GM19099 (cell line): Measurements from ENCODE around the gene SLC49A3.

Source experiments
- POLR2A ChIP-seq: IDR thresholded peaks from 3 replicates; pipeline ENCODE4 v1.6.1; 2011; ENCODE audit warnings: low read depth; ENCODE audit not compliant: insufficient read length; ENCODE audit errors: extremely low read depth

The SLC49A3 gene

DNA sequence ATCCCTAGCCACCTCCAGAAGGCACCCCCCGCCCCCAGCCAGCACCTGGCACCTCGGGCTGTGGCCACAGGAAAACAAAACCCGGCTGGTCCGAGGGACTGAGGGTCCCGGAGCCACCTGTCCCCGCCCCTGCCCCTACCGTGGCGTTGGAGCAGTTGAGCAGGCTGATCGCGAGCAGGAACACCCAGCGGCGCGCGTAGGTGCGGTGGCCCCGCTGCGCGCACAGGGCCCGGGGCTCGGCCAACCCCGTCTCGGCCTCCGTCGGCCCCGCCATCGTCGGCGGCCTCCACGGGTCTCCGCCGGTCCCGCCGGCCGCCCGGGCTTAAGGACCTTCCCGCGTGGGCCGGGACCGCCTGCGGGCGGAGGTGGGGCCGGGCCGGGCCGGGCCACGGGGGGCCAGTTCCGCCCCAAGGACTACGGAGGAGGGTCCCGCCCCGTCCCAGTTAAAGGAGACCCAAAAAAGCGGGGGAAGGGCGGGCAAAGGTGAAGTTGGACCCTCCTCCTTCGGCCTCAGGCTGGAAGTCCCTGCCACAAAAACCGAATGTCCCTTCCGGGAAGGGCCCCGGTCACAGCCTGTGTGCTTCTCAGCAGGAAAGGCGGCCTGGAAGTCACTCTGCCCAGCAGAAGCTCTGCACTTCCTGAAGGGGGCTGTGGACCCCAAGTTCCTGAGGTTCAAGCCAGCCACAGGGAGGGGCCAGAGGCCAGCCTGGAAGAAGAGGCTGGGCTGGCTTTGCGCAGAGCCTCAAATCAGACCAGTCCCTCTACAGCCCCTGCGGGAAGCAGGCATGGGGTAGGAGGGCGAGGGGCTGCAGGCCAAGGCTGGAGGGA is at the start of gene SLC49A3:
Gene SLC49A3 (minus strand): TSS at position 298 of the 828 bp plus-strand sequence. CDS start 24 bp downstream, at position 274.
- TF ChIP-seq POLR2A = peak; percentile 41

DNA sequence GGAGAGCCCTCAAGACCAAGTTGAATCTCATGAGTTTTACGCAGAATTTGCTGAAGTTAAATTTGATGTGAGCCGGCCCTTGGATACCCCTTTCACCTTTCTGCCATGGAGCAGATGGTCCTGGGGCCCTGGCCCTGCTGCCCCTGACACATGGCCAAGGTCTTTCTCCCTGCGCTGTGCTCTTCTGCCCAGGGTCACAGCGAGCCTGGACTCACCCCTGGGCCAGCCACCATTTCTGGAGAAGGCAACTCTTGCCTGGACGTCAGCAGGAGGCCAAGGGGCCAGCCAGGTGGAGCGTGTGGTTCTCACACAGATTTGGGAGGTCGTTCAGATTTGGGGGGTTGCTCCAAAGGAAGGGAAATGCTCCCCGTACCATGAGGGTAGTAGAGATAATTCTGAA is 46.6 kb upstream of the SLC49A3 start:
- TF ChIP-seq POLR2A = no peak

DNA sequence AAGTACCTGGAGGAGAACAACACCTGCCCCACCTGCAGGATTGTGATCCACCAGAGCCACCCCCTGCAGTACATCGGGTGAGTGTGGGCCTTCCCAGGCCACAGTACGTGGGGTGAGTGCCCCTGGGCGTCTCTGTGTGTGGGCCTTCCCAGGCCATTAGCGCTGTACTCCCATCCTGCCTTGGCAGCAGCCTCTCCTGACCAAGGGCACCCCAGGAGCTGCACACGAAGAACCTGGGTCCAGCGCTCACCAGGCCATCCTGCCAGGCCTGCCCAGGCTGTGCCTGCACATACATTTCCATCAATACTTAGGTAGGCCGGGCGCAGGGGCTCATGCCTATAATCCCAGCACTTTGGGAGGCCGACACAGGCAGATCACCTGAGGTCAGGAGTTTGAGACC is 46.0 kb upstream of the SLC49A3 start:
- TF ChIP-seq POLR2A = no peak

DNA sequence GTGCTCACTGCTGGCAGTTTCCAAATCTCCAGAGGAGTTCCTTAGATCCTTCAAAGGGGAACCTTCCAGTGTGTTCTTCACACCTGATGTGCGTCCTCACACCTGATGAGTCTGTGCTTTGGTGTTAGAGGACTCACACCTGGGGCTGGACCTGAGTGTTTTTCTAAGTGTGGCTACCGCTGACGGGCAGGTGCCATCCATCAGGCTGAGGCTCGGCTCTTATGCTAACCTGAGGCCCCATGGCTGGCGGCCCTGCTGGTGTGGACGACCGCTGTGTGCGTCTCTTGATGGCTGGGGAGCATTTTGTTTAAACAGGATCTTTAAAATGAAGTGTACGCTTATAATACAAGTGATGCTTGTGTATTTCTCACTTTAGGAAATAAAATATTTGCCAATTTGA is 45.1 kb upstream of the SLC49A3 start:
- no peak for TF ChIP-seq POLR2A

DNA sequence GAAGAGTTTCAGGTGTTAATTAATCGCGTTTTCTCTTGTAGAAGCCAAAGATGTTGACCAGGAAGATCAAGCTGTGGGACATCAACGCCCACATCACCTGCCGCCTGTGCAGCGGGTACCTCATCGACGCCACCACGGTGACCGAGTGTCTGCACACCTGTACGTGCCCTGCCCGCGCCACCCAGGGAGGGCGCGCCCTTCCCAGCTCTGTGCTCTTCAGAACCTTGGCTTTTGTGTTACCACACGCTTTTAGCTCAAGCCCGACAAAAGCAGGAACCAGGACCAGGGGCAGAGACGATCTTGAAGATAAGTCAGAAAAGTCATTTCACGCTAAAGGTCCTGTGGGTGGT is 44.7 kb upstream of the SLC49A3 start:
- TF ChIP-seq POLR2A = no peak

DNA sequence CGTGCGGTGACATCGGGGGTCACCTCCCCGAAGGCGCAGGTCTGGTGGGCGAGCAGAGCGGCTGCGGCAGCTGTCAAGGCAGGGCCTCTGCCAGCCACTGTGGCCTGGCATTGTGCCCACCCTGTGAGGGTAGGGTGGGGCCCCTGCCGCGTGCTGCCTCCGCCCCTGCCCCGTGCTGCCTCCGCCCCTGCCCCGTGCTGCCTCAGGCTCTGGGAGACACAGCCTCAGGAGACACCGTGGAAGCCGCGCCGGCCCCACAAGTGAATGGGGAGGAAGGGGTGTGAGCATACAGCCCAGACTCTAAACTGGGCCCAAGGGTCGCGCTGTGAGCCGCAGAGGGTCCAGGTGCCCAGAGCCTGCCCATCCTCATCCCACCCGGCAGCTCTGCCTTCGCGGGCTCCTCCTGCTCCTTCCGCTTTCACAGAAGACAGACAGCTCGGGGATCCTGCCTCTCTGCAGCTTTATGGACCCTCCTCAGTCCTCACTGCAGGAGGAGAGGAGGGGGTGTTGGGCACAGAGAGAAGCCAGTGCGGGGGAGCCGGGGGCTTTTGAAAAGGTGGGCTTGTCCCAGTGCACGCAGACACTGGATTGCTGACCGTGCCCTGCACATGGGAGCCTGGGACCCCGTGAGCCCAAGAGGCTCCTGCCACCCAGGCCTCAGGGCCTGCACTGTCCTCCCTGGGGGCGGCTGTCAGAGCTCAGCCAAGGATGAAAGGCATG is 44.1 kb upstream of the SLC49A3 start:
- TF ChIP-seq POLR2A = no peak

DNA sequence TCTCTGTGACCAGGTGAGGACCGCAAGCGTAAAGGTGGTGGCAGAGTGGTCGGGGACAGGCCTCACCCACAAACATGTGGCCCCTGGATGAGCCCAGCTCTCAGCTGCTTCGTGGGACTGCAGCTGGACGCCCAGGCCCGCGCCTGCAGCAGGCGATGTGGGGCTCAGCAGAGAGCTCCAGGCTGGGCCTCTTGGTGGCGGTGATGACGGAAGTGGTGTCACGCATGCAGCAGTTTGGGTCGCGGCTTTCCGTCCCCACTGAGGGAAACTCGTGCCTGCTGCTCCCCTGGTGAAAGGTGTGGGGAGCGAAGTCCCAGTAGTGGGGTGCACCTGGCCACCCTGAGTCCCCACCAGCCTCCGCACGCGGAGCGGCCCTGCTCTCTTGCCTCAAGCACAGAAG is 43.5 kb upstream of the SLC49A3 start:
- no peak for TF ChIP-seq POLR2A

DNA sequence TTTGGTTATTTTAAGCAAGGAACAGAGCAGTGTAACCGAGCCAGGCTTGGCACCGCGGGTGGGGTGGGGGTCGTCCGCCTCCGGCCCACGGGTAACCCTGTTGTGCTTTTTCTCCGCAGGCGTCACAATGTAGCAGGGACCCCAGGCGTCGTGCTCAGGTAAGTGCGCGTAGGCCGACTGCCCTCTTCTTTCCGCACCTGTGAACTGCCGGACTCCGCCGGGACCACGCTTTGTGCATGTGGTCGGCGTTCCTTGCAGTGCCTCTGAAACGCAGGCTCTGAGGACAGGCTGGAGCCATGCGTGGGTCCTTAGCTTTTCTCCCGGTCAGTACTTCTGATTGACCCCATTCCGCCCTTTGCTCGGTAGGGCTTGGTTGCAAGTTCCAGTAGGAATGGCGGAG is 41.6 kb upstream of the SLC49A3 start:
- TF ChIP-seq POLR2A = no peak

DNA sequence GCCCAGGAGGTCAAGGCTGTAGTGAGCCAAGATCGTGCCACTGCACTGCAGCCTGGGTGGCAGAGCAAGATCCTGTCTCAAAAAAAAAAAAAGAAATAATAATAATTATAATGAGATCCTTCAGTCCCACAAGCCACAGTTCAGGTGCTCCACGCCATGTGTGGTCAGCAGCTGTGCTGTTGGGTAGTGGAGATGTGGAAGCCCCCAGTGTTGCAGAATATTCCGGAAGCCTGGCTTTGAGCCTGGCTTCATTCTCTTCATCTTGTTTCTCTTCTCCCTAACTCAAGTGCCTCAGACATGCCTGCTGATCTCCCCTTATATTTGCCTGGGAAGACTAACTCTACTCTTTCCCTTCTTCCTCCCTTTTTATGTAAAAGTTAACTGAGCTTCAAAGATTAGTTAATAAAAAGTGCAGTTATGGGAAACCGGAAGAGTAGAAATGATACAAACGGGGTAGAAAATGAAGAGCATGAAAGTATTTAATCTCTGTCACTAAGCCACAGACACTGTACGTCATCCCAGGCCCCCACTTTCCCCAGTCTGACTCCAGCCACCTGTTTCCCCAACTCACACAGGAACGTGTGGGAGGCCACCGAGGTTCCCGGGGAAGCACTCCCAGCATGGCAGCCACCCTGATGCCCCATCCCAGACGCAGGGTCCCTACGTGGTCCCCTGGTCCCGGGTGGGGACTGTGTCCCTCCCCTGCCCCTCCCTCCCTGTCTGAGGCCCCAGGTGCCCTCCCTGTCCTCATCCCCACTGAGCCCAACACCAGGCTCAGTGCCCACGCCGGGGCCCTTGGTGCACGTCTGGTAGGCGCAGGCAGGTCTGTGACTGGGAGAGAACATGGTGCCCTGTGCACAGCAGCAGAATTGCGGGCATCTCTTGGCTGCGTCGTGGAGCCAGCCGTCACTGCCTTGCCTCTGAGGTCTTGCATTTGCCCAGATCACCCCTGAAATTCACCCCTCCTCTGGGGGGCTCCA is 40.7 kb upstream of the SLC49A3 start:
- no peak for TF ChIP-seq POLR2A

DNA sequence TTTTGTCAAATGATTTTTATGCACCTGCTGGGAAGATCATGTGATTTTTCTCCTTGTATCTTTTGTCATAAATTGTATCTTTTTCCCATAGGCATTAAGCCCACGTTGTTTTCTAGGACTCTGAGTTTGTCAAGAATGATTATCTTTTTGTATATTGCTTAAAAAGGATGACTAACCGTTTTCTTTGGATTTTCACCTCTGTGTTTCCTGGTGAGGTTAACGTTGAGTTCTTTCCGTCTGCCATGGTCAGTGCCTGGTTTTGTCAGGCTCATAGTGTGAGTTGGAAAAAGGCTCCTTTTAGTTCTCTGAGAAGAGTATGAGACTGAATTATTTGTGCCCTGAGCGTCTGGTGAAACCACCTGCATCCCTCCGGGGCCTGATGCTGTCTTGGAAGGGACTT is 38.6 kb upstream of the SLC49A3 start:
- no peak for TF ChIP-seq POLR2A

DNA sequence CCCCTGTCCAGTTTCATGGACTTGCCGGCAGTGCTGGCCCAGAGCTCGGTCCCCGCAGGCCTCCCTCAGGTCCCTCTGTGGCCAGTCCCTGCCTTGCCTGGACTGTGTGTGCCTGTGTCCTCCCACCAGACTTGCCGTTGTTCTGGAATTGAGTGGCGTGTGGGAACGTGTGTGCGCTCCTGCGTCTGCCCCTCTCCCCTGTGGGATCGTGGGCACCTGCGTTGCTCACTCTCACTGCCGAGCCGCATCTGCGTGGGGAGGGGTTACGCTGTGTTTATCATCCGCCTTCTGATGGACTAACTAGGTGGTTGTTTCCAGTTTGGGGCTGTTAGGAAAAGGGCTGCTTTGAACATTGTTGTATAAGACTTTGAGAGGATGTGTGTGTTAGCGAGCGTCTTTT is 37.9 kb upstream of the SLC49A3 start:
- TF ChIP-seq POLR2A = no peak

DNA sequence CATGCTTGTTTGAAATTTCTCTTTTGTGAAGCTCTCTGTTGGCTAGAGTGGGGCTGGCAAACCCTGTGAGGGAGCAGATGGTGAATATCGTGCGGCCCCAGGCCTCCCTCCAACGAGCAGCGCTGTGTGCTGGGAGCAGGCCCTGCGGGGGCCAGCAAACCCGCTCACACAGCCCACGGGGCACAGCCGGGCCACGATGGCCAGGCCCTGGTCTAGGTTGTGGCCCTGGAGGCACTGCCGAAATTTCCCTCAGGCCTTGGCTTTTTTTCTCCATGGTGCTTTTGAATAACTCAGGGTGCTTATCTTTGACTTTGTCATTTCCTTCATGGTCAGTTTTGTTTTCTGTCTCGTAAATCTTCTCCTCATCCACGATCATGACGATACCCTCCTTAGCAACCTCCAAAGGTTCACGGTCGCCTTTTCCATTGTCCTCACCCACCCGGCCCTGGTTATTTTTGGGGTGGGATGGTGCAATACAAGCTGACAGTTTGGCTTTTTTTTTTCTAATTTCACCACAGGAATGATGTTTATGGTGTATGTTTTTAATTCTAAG is 37.4 kb upstream of the SLC49A3 start:
- TF ChIP-seq POLR2A = no peak

DNA sequence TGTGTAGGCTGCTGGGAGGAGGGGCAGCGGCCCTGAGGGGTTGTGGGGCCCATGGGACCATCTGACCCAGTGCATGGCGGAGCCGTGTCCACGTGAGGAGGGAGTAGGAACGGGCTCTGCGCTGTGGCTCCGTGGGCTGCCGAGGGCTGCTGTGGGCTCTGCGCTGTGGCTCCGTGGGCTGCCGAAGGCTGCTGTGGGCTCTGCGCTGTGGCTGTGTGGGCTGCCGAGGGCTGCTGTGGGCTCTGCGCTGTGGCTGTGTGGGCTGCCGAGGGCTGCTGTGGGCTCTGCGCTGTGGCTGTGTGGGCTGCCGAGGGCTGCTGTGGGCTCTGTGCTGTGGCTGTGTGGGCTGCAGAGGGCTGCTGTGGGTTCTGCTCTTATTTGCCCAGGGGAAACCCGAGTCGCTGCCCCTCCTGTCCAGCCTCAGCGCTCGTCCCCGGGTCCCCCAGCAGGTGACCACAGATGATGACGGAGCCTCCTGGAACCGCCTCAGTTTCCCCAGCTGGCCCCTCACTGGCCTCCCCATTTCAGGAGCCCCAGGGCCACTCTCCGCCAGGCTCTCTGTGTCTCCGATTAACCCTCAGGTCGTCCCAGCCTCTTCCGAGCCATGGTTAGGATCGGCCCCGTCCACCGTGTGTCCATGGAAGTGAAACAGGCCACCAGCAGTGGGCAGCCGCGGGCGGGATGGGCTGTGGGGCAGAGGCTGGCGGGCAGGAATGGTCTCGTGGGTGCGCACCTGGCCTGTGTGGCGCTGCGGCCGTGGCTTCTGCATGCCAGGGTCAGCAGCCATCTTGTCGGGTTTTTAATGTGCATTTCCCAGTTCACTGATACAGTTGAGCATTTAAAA is 36.7 kb upstream of the SLC49A3 start:
- no peak for TF ChIP-seq POLR2A
